Hematopoietic multipotent progenitor cell treated with erythropoietin and hydrocortisone succinate and interleukin-3 and kit ligand, for 4 days (in vitro differentiated cells): ENCODE data around the gene CHERP.
"Not testable (repeated sequence)": the region's sequence is repeated elsewhere in the genome, so short reads cannot be mapped to it uniquely, and the experiment has no call there.

ENCODE experiments used
- DNase-seq: peaks from one replicate; pipeline ENCODE4 v3.0.0-alpha.2; 2015

The CHERP gene

GRCh38 chr19:16575861-16576689, 33.8 kb upstream of the CHERP start:
- no peak for DNase-seq

- no peak for DNase-seq
These were observed 33.0 kb upstream of the CHERP start for GRCh38 chr19:16575282-16575681.

- no peak for DNase-seq
These were observed 31.7 kb upstream of the CHERP start for GRCh38 chr19:16573925-16574324.

GRCh38 chr19:16573296-16573695, 31.1 kb upstream of the CHERP start:
- no peak for DNase-seq

GRCh38 chr19:16572332-16573211, 30.3 kb upstream of the CHERP start, which contains the start of gene SLC35E1:
Gene SLC35E1 (minus strand): TSS chr19:16572415. CDS start chr19:16572364, 51 bp downstream.
- DNase-seq: peak; percentile 98

GRCh38 chr19:16571822-16572331, 29.6 kb upstream of the CHERP start:
- DNase-seq: peak; percentile 58

- DNase-seq: peak; percentile 65
These were observed 29.0 kb upstream of the CHERP start for GRCh38 chr19:16571283-16571682.

- DNase-seq: no peak
These were observed 27.5 kb upstream of the CHERP start for GRCh38 chr19:16569609-16570320.

- no peak for DNase-seq
These were observed 24.5 kb upstream of the CHERP start for GRCh38 chr19:16566702-16567101.

GRCh38 chr19:16566161-16566560, 23.9 kb upstream of the CHERP start:
- peak; percentile 84 for DNase-seq

- DNase-seq: no peak
These were observed 22.6 kb upstream of the CHERP start for GRCh38 chr19:16564842-16565241.

GRCh38 chr19:16562608-16563025, 20.4 kb upstream of the CHERP start:
- DNase-seq: no peak

GRCh38 chr19:16561382-16561781, 19.1 kb upstream of the CHERP start:
- DNase-seq: no peak

- DNase-seq: no peak
These were observed 17.6 kb upstream of the CHERP start for GRCh38 chr19:16559780-16560276.

- no peak for DNase-seq
These were observed 12.5 kb upstream of the CHERP start for GRCh38 chr19:16554776-16555175.

- DNase-seq: not testable (repeated sequence)
These were observed 9.7 kb upstream of the CHERP start for GRCh38 chr19:16551902-16552301.

GRCh38 chr19:16548956-16549355, 6.7 kb upstream of the CHERP start:
- no peak for DNase-seq

GRCh38 chr19:16544473-16545231, 2.4 kb upstream of the CHERP start:
- no peak for DNase-seq

- not testable (repeated sequence) for DNase-seq
These were observed 1.5 kb upstream of the CHERP start for GRCh38 chr19:16543734-16544133.

GRCh38 chr19:16542910-16543472, 754 bp upstream of the CHERP start:
- DNase-seq: peak; percentile 56

GRCh38 chr19:16541526-16542044, 652 bp downstream of the CHERP start:
- DNase-seq: no peak
